IMR-90 (cell line): ENCODE results near the gene PPP1R37. TPM values are rescaled to one million over a fixed set of nuclear protein-coding genes. Genes with fewer than 3 reads are reported as not detected.

ENCODE experiments used
- ATAC-seq: fragments of 200-7000 bp; cut with Tn5 transposase; 2 replicates; pipeline ENCODE4 v1.9.1; 2020; ENCODE audit warnings: low read depth, mild to moderate bottlenecking, moderate library complexity
- BruUV-seq: library from RNA; stranded (reverse); fragments of 400-500 nt; replicated peaks from 2 replicates; lab custom pipeline; 2021; lab: Mats Ljungman, UMichigan
- CTCF ChIA-PET: fragments of 300-600 bp; formaldehyde crosslinking; extraction: SDS; loops from one replicate; lab custom pipeline; 2021; ENCODE audit warnings: antibody characterized with exemption; lab: Yijun Ruan, JAX
- POLR2A ChIA-PET: fragments of 300-600 bp; sonication (Branson Sonifier 250); formaldehyde crosslinking; loops from one replicate; lab custom pipeline; 2022; ENCODE audit warnings: antibody characterized with exemption; ENCODE audit not compliant: unreplicated experiment; lab: Charles Lee
- DNase-seq: peaks from one replicate; pipeline ENCODE4 v3.0.0; 2013
- H2AFZ ChIP-seq: replicated peaks from 2 replicates; pipeline ENCODE3; 2013; ENCODE audit warnings: low read length, mild to moderate bottlenecking; ENCODE audit not compliant: poor library complexity
- H2AK5ac ChIP-seq: 2 replicates; pipeline ENCODE4 v1.6.1; 2013; ENCODE audit warnings: low read depth, low read length, inconsistent platforms
- H2AK9ac ChIP-seq: replicated peaks from 2 replicates; pipeline ENCODE3; 2013; ENCODE audit warnings: mild to moderate bottlenecking, low read depth, low read length, moderate library complexity; ENCODE audit not compliant: poor library complexity
- H2BK120ac ChIP-seq: 2 replicates; pipeline ENCODE4 v1.6.1; 2013; ENCODE audit warnings: low read depth, low read length, inconsistent platforms
- H2BK15ac ChIP-seq: 3 replicates; pipeline ENCODE4 v1.6.1; 2013; ENCODE audit warnings: low read depth, low read length, inconsistent platforms
- H2BK20ac ChIP-seq: 2 replicates; pipeline ENCODE4 v1.6.1; 2013; ENCODE audit warnings: low read depth, mild to moderate bottlenecking, inconsistent platforms, low read length, moderate library complexity
- H2BK5ac ChIP-seq: 2 replicates; pipeline ENCODE4 v1.6.1; 2013; ENCODE audit warnings: mild to moderate bottlenecking, low read depth, low read length, inconsistent platforms; ENCODE audit not compliant: poor library complexity, severe bottlenecking
- H3K14ac ChIP-seq: replicated peaks from 2 replicates; pipeline ENCODE4 v1.6.1; 2013; ENCODE audit warnings: low read depth, low read length, inconsistent platforms
- H3K18ac ChIP-seq: 2 replicates; pipeline ENCODE4 v1.6.1; 2013; ENCODE audit warnings: low read depth, low read length, control low read depth
- H3K23ac ChIP-seq: 2 replicates; pipeline ENCODE4 v1.6.1; 2013; ENCODE audit warnings: low read depth, low read length, inconsistent platforms
- H3K27ac ChIP-seq: 2 replicates; pipeline ENCODE4 v1.5.1; 2013; ENCODE audit warnings: mild to moderate bottlenecking, control low read depth, low read length; ENCODE audit not compliant: insufficient read depth
- H3K27me3 ChIP-seq: 2 replicates; pipeline ENCODE4 v1.6.1; 2013; ENCODE audit warnings: low read length; ENCODE audit not compliant: control insufficient read depth, insufficient read depth
- H3K36me3 ChIP-seq: 2 replicates; pipeline ENCODE4 v1.6.1; 2013; ENCODE audit warnings: low read length, mixed read lengths; ENCODE audit not compliant: control insufficient read depth, insufficient read depth
- H3K4ac ChIP-seq: 2 replicates; pipeline ENCODE4 v1.6.1; 2013; ENCODE audit warnings: low read depth, low read length, inconsistent platforms
- H3K4me1 ChIP-seq: 2 replicates; pipeline ENCODE4 v1.6.1; 2013; ENCODE audit warnings: low read length, mixed read lengths; ENCODE audit not compliant: control insufficient read depth, insufficient read depth
- H3K4me2 ChIP-seq: 2 replicates; pipeline ENCODE4 v1.6.1; 2013; ENCODE audit warnings: low read depth, mild to moderate bottlenecking, control low read depth, low read length, moderate library complexity
- H3K4me3 ChIP-seq: 2 replicates; pipeline ENCODE4 v1.5.1; 2013; ENCODE audit warnings: low read depth, mild to moderate bottlenecking, control low read depth, low read length, moderate library complexity; ENCODE audit not compliant: insufficient read depth
- H3K56ac ChIP-seq: 2 replicates; pipeline ENCODE4 v1.6.1; 2013; ENCODE audit warnings: low read length, inconsistent platforms; ENCODE audit not compliant: insufficient read depth; ENCODE audit errors: extremely low read depth
- H3K79me1 ChIP-seq, 2 experiments: 2 replicates each; pipeline ENCODE4 v1.6.1; 2013; ENCODE audit warnings: low read length in 2 of 2, inconsistent platforms in 1 of 2, low read depth in 1 of 2
- H3K9ac ChIP-seq: 2 replicates; pipeline ENCODE4 v1.6.1; 2013; ENCODE audit warnings: low read depth, low read length, control low read depth
- H3K9me1 ChIP-seq: 2 replicates; pipeline ENCODE4 v1.6.1; 2013; ENCODE audit warnings: low read length, inconsistent platforms; ENCODE audit not compliant: insufficient read depth
- H3K9me3 ChIP-seq: 2 replicates; pipeline ENCODE4 v1.6.1; 2013; ENCODE audit warnings: low read length; ENCODE audit not compliant: control insufficient read depth, insufficient read depth
- H4K20me1 ChIP-seq: 2 replicates; pipeline ENCODE4 v1.6.1; 2013; ENCODE audit warnings: low read length, inconsistent platforms; ENCODE audit not compliant: insufficient read depth
- H4K5ac ChIP-seq: 2 replicates; pipeline ENCODE4 v1.6.1; 2013; ENCODE audit warnings: mild to moderate bottlenecking, low read depth, low read length, control low read depth
- H4K8ac ChIP-seq, 2 experiments: 2 replicates each; pipeline ENCODE4 v1.6.1; 2013; ENCODE audit warnings: low read depth in 2 of 2, low read length in 2 of 2, control low read depth in 1 of 2, inconsistent platforms in 1 of 2
- H4K91ac ChIP-seq: 2 replicates; pipeline ENCODE4 v1.6.1; 2013; ENCODE audit warnings: low read depth, low read length, inconsistent platforms; ENCODE audit not compliant: insufficient read depth
- CHD1 ChIP-seq: IDR thresholded peaks from 2 replicates; pipeline ENCODE4 v1.6.1; 2012; ENCODE audit warnings: low read depth, low read length, improper control_type of control experiment
- MAFK ChIP-seq: IDR thresholded peaks from 2 replicates; pipeline ENCODE4 v1.6.1; 2012; ENCODE audit warnings: low read depth, low read length, improper control_type of control experiment
- MAZ ChIP-seq: IDR thresholded peaks from 2 replicates; pipeline ENCODE4 v1.6.1; 2012; ENCODE audit warnings: low read depth, mild to moderate bottlenecking, low read length, improper control_type of control experiment, moderate library complexity, borderline replicate concordance
- MXI1 ChIP-seq: IDR thresholded peaks from 2 replicates; pipeline ENCODE4 v1.6.1; 2012; ENCODE audit warnings: low read depth, mild to moderate bottlenecking, low read length, moderate library complexity, borderline replicate concordance
- NFE2L2 ChIP-seq: fragments of 150-350 bp; IDR thresholded peaks from 2 replicates; pipeline ENCODE4 v1.6.1; 2016; ENCODE audit warnings: low read depth, mild to moderate bottlenecking, low read length
- RAD21 ChIP-seq: IDR thresholded peaks from 2 replicates; pipeline ENCODE4 v1.6.1; 2012; ENCODE audit warnings: low read length, improper control_type of control experiment
- RCOR1 ChIP-seq: IDR thresholded peaks from 2 replicates; pipeline ENCODE4 v1.6.1; 2012; ENCODE audit warnings: mild to moderate bottlenecking, low read length, improper control_type of control experiment; ENCODE audit not compliant: insufficient replicate concordance
- RFX5 ChIP-seq: IDR thresholded peaks from 2 replicates; pipeline ENCODE4 v1.8.0; 2012; ENCODE audit warnings: low read depth, mild to moderate bottlenecking, low read length, moderate library complexity
- SMC3 ChIP-seq: fragments of 150-350 bp; IDR thresholded peaks from 2 replicates; pipeline ENCODE4 v1.6.1; 2016; ENCODE audit warnings: low read depth, mild to moderate bottlenecking, antibody characterized with exemption, low read length, moderate library complexity
- WGBS, 2 experiments: methylation state at CpG; one replicate each; pipeline versions ENCODE4 v1.1.5 to v1.1.7; 2013; ENCODE audit warnings: missing lambda C conversion rate in 2 of 2; ENCODE audit not compliant: insufficient read length in 1 of 2; ENCODE audit errors: extremely low coverage in 2 of 2; 5-methylcytosine and 5-hydroxymethylcytosine counted together
- dilution Hi-C: fragments of 300-500 bp; cut with HindIII; formaldehyde crosslinking; loops from one replicate; pipeline ENCODE4 v1.14.3; 2018; ENCODE audit warnings: low sequenced_read_pairs; ENCODE audit not compliant: unreplicated experiment
- in situ Hi-C: fragments of 300-500 bp; cut with MboI; formaldehyde crosslinking; loops from 3 replicates; pipeline ENCODE4 v1.14.3; 2019; ENCODE audit warnings: low sequenced_read_pairs, inconsistent platforms, mixed read lengths
- intact Hi-C: fragments of 100-400 bp; cut with micrococcal nuclease; formaldehyde crosslinking; loops from 2 replicates; pipeline ENCODE4 v1.10.0; 2022
- polyA plus RNA-seq, 3 experiments: library from polyadenylated mRNA; depleted of rRNA; stranded (reverse); fragments of >200 nt; gene quantifications; 2 replicates each; pipeline ENCODE4 v1.2.3, GENCODE V29; 2012; ENCODE audit warnings: low replicate concordance in 1 of 3
- total RNA-seq: library from RNA; depleted of rRNA; stranded (reverse); fragments of >200 nt; gene quantifications from 2 replicates; pipeline ENCODE4 v1.2.3, GENCODE V29; 2012
- TF ChIP-seq, protein P1 (sequence below): fragments of 150-350 bp; IDR thresholded peaks from 2 replicates; pipeline ENCODE4 v1.6.1; 2016; ENCODE audit warnings: low read depth, mild to moderate bottlenecking, low read length, moderate library complexity, borderline replicate concordance
- TF ChIP-seq, protein P2 (sequence below): conservative IDR thresholded peaks from 2 replicates; pipeline ENCODE4 v1.5.1; 2012; ENCODE audit warnings: mild to moderate bottlenecking, low read depth, low read length, improper control_type of control experiment
- TF ChIP-seq, protein P3 (sequence below): fragments of 150-350 bp; IDR thresholded peaks from 2 replicates; pipeline ENCODE4 v1.6.1; 2017; ENCODE audit warnings: mild to moderate bottlenecking, antibody characterized with exemption, low read length, low read depth

The PPP1R37 gene
- total and polyA plus RNA-seq, 2 of the 4 experiments (the other 2 are of a cell fraction): 13.1 to 18.5 TPM

DNA sequence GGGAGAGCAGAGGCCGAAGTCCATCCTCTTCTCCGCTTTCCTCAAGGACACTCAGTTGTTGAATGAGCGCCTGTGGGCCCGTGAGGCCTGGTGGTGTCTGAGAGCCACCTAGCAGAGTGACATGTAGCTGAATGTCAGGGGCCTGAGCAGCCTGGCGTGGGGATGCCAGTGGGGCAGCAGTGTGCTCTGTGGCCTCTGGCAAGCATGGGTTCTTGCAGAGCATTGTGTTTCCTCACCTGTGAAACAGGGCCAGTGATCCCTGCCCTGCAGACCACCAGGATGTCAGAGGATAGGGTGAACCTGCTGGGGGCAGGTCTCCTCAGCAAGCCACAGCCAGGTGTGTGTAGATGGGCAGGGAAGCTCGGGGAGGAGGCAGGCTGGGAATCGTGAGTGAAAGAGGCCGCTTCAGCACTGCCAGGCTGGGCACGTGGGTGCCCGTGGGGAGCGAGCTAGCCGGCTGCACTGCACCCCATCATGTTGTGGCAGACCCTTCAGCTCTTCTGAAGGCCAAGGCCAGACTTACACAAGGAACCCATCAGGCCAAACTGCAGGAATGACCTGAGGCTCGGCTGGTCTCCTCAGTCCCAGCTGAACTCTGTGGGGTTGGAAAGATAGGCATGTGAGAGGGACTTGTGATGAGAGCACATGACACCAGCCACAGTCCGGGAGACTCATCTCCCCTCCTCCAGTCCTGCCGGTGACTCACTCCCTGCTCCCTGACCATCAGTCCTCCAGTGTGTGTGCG, 5.0 kb downstream of the PPP1R37 start:
- H2BK5ac ChIP-seq: peak overlapping the region; percentile 85
- peak overlapping the region; percentile 69; the same call in 1 of the 2 replicates for H4K91ac ChIP-seq
- peak overlapping the region; percentile 78; the same call in 1 of the 2 replicates for H2BK20ac ChIP-seq
- 0 out of 2 replicates have a peak, but pooled peaks cover 1% of the 10 kb centered on the region for H3K36me3 ChIP-seq
- H3K9ac ChIP-seq: peak overlapping the region; percentile 9
- in situ Hi-C loops: no loop called here
- H2BK15ac ChIP-seq: peak overlapping the region; percentile 23; the same call in 1 of the 3 replicates
- H4K5ac ChIP-seq: peak overlapping the region; percentile 32
- POLR2A ChIA-PET: interaction anchor here (0.5 to 0.7 kb wide), 2 partner anchors 9 to 50 kb away, joined by 3 to 6 read pairs; no protein-coding TSS in a partner anchor
- H3K4me3 ChIP-seq: no peak overlapping the region
- H3K9me3 ChIP-seq: no peaks in the 10 kb centered on the region
- H2AFZ ChIP-seq: peak overlapping the region; percentile 87
- WGBS, 2 experiments: 92% methylated on average over 4 of the region's 16 CpGs; no CpG with 5 or more reads in 1 of the 2 experiments
- no peaks in the 10 kb centered on the region for H3K27me3 ChIP-seq
- peak; percentile 94 for ATAC-seq
- peak overlapping the region; percentile 98 for H2AK5ac ChIP-seq
- DNase-seq: peak; percentile 98
- H3K14ac ChIP-seq: peak overlapping the region; percentile 89
- no peak overlapping the region for H3K56ac ChIP-seq
- peak overlapping the region; percentile 10; the same call in 1 of the 2 replicates for H3K18ac ChIP-seq
- H4K20me1 ChIP-seq: peaks cover 86% of the 10 kb centered on the region
- intact Hi-C loops: no loop called here
- no TSS peak for BruUV-seq
- peaks cover 41% of the 10 kb centered on the region for H3K4me1 ChIP-seq
- H3K4me2 ChIP-seq: peak overlapping the region; percentile 47; the same call in 1 of the 2 replicates
- H3K23ac ChIP-seq: peak overlapping the region; percentile 63; the same call in 1 of the 2 replicates
- H3K79me1 ChIP-seq: peaks cover 29 to 89% of the 10 kb centered on the region in 2 experiments
- peak overlapping the region in 1 of 2 experiments; percentile 79; a peak in 2 of 4 replicates for H4K8ac ChIP-seq
- H2BK120ac ChIP-seq: peak overlapping the region; percentile 75
- dilution Hi-C loops: no loop called here
- H3K27ac ChIP-seq: peak overlapping the region; percentile 78
- peaks cover 53% of the 10 kb centered on the region for H3K9me1 ChIP-seq
- peak overlapping the region; percentile 97 for H2AK9ac ChIP-seq
- H3K4ac ChIP-seq: peak overlapping the region; percentile 95
- CTCF ChIA-PET: no interaction called here
- TF ChIP-seq, protein P1, sequence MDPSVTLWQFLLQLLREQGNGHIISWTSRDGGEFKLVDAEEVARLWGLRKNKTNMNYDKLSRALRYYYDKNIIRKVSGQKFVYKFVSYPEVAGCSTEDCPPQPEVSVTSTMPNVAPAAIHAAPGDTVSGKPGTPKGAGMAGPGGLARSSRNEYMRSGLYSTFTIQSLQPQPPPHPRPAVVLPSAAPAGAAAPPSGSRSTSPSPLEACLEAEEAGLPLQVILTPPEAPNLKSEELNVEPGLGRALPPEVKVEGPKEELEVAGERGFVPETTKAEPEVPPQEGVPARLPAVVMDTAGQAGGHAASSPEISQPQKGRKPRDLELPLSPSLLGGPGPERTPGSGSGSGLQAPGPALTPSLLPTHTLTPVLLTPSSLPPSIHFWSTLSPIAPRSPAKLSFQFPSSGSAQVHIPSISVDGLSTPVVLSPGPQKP: no peak
- TF ChIP-seq, protein P2, sequence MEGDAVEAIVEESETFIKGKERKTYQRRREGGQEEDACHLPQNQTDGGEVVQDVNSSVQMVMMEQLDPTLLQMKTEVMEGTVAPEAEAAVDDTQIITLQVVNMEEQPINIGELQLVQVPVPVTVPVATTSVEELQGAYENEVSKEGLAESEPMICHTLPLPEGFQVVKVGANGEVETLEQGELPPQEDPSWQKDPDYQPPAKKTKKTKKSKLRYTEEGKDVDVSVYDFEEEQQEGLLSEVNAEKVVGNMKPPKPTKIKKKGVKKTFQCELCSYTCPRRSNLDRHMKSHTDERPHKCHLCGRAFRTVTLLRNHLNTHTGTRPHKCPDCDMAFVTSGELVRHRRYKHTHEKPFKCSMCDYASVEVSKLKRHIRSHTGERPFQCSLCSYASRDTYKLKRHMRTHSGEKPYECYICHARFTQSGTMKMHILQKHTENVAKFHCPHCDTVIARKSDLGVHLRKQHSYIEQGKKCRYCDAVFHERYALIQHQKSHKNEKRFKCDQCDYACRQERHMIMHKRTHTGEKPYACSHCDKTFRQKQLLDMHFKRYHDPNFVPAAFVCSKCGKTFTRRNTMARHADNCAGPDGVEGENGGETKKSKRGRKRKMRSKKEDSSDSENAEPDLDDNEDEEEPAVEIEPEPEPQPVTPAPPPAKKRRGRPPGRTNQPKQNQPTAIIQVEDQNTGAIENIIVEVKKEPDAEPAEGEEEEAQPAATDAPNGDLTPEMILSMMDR: no peak
- TF ChIP-seq NFE2L2: no peak
- no peak for TF ChIP-seq RFX5
- no peak for TF ChIP-seq MAFK
- TF ChIP-seq RCOR1: no peak
- TF ChIP-seq SMC3: peak; percentile 18; the same call in 1 of the 2 replicates
- TF ChIP-seq MXI1: peak; percentile 82; the same call in 1 of the 2 replicates
- TF ChIP-seq, protein P3, sequence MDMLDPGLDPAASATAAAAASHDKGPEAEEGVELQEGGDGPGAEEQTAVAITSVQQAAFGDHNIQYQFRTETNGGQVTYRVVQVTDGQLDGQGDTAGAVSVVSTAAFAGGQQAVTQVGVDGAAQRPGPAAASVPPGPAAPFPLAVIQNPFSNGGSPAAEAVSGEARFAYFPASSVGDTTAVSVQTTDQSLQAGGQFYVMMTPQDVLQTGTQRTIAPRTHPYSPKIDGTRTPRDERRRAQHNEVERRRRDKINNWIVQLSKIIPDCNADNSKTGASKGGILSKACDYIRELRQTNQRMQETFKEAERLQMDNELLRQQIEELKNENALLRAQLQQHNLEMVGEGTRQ: peak; percentile 93
- TF ChIP-seq RAD21: no peak
- TF ChIP-seq MAZ: peak; percentile 48; the same call in 1 of the 2 replicates
- TF ChIP-seq CHD1: no peak
